OCI-LY1 (cell line): ENCODE measurements around the gene DLEC1.

Source experiments
- H2AFZ ChIP-seq: fragments of 200-600 bp; sonication (generic), shearing (Covaris generic); 2 replicates; pipeline ENCODE4 v1.6.0; 2014; ENCODE audit warnings: antibody characterized with exemption, mild to moderate bottlenecking, low read length
- H3F3A ChIP-seq: fragments of 200-600 bp; sonication (generic), shearing (Covaris generic); 2 replicates; pipeline ENCODE4 v1.6.0; 2014; ENCODE audit warnings: mild to moderate bottlenecking, antibody characterized with exemption, low read length, moderate library complexity; ENCODE audit not compliant: insufficient read depth
- H3K27ac ChIP-seq: fragments of 200-600 bp; sonication (generic); 2 replicates; pipeline ENCODE4 v1.5.1; 2014; ENCODE audit warnings: low read length, mixed run types, mild to moderate bottlenecking, low read depth; ENCODE audit not compliant: poor library complexity, severe bottlenecking
- H3K27me3 ChIP-seq: fragments of 200-600 bp; sonication (generic); 2 replicates; pipeline ENCODE4 v1.6.0; 2014; ENCODE audit warnings: antibody characterized with exemption, mild to moderate bottlenecking, low read length, moderate library complexity; ENCODE audit not compliant: insufficient read depth
- H3K36me3 ChIP-seq: fragments of 200-600 bp; sonication (generic); 2 replicates; pipeline ENCODE4 v1.6.1; 2014; ENCODE audit warnings: mild to moderate bottlenecking, antibody characterized with exemption, low read length, moderate library complexity, mixed read lengths; ENCODE audit not compliant: insufficient read depth
- H3K4me1 ChIP-seq: fragments of 200-600 bp; sonication (generic); 2 replicates; pipeline ENCODE4 v1.5.1; 2014; ENCODE audit warnings: mild to moderate bottlenecking, low read length, moderate library complexity; ENCODE audit not compliant: insufficient read depth, severe bottlenecking
- H3K4me2 ChIP-seq: fragments of 200-600 bp; sonication (generic), shearing (Covaris generic); 2 replicates; pipeline ENCODE4 v1.6.1; 2014; ENCODE audit warnings: low read length
- H3K4me3 ChIP-seq: fragments of 200-600 bp; sonication (generic); 2 replicates; pipeline ENCODE4 v1.5.1; 2014; ENCODE audit warnings: low read length, low read depth, mild to moderate bottlenecking, mixed read lengths; ENCODE audit not compliant: poor library complexity, severe bottlenecking
- H3K79me2 ChIP-seq: fragments of 200-600 bp; shearing (Covaris generic); 2 replicates; pipeline ENCODE4 v1.6.1; 2016; ENCODE audit warnings: mixed run types, low read length, mixed read lengths; ENCODE audit not compliant: insufficient read depth
- H3K9ac ChIP-seq: fragments of 200-600 bp; sonication (generic), shearing (Covaris generic); 2 replicates; pipeline ENCODE4 v1.6.1; 2014; ENCODE audit warnings: mild to moderate bottlenecking, low read length, mixed read lengths
- H3K9me2 ChIP-seq: fragments of 200-600 bp; sonication (generic), shearing (Covaris generic); 2 replicates; pipeline ENCODE4 v1.6.1; 2014; ENCODE audit warnings: low read depth, mild to moderate bottlenecking, low read length, mixed read lengths
- H3K9me3 ChIP-seq: fragments of 200-600 bp; shearing (Covaris generic); 2 replicates; pipeline ENCODE4 v1.6.1; 2014; ENCODE audit warnings: low read length, mixed read lengths
- H4K20me1 ChIP-seq: fragments of 200-600 bp; sonication (generic), shearing (Covaris generic); 2 replicates; pipeline ENCODE4 v1.6.0; 2016; ENCODE audit warnings: mild to moderate bottlenecking, low read length; ENCODE audit not compliant: insufficient read depth
- CTCF ChIP-seq: fragments of 200-600 bp; sonication (generic), shearing (Covaris generic); IDR thresholded peaks from 2 replicates; pipeline ENCODE4 v1.5.1; 2017; ENCODE audit warnings: mild to moderate bottlenecking, antibody characterized with exemption, low read length, moderate library complexity, mixed read lengths
- EZH2 ChIP-seq: fragments of 200-600 bp; sonication (generic), shearing (Covaris generic); IDR thresholded peaks from 2 replicates; pipeline ENCODE4 v1.8.0; 2017; ENCODE audit warnings: borderline replicate concordance, mixed run types, mild to moderate bottlenecking, antibody characterized with exemption, low read length, moderate library complexity, mixed read lengths

The DLEC1 gene

GRCh38 chr3:38163841-38164642, 125.0 kb downstream of the DLEC1 start:
- Histone ChIP-seq H4K20me1 (no peaks in the 10 kb centered on the region), H2AFZ (peak overlapping the region; percentile 7; the same call in 1 of the 2 replicates), H3K4me3 (peak overlapping the region; percentile 90), H3K4me1 (peaks cover 45% of the 10 kb centered on the region), H3F3A (no peaks in the 10 kb centered on the region), H3K9me3 (no peaks in the 10 kb centered on the region), H3K79me2 (peaks cover 33% of the 10 kb centered on the region), H3K27ac (peak overlapping the region; percentile 87), H3K27me3 (no peaks in the 10 kb centered on the region), H3K9ac (peak overlapping the region; percentile 95), H3K9me2 (no peaks in the 10 kb centered on the region), H3K4me2 (peak overlapping the region; percentile 79), H3K36me3 (no peaks in the 10 kb centered on the region)
- TF ChIP-seq CTCF: no peak
- no peak for TF ChIP-seq EZH2

- Histone ChIP-seq H3K9me2 (no peaks in the 10 kb centered on the region), H3K27me3 (no peaks in the 10 kb centered on the region), H3K27ac (peak overlapping the region; percentile 87), H3K4me3 (peak overlapping the region; percentile 90), H3K9ac (peak overlapping the region; percentile 95), H3K9me3 (no peaks in the 10 kb centered on the region), H3K36me3 (no peaks in the 10 kb centered on the region), H3K79me2 (peaks cover 38% of the 10 kb centered on the region), H4K20me1 (no peaks in the 10 kb centered on the region), H2AFZ (no peak overlapping the region), H3K4me1 (peaks cover 45% of the 10 kb centered on the region), H3K4me2 (peak overlapping the region; percentile 79), H3F3A (no peaks in the 10 kb centered on the region)
- TF ChIP-seq CTCF: peak; percentile 16; the same call in 1 of the 2 replicates
- no peak for TF ChIP-seq EZH2
Observed at GRCh38 chr3:38164643-38164951, 125.6 kb downstream of the DLEC1 start.

GRCh38 chr3:38164952-38165721, 126.1 kb downstream of the DLEC1 start, which contains the start of gene OXSR1:
OXSR1 (plus strand) TSS chr3:38165537; CDS start chr3:38165877, 340 bp downstream.
- Histone ChIP-seq H3K36me3 (no peaks in the 10 kb centered on the region), H3K79me2 (peaks cover 43% of the 10 kb centered on the region), H3K9me2 (no peaks in the 10 kb centered on the region), H2AFZ (no peak within 1 kb of the TSS), H4K20me1 (no peaks in the 10 kb centered on the region), H3K4me1 (peaks cover 45% of the 10 kb centered on the region), H3K9me3 (no peaks in the 10 kb centered on the region), H3K4me2 (peak within 1 kb of the TSS; percentile 79), H3K27ac (peak within 1 kb of the TSS; percentile 87), H3K9ac (peak within 1 kb of the TSS; percentile 95), H3K27me3 (no peaks in the 10 kb centered on the region), H3F3A (no peaks in the 10 kb centered on the region), H3K4me3 (peak within 1 kb of the TSS; percentile 90)
- TF ChIP-seq CTCF: no peak
- no peak for TF ChIP-seq EZH2
